Bladder microvascular endothelial cell (primary cell): Measurements from ENCODE around the gene PLAGL1. TPM values are rescaled to one million over a fixed set of nuclear protein-coding genes. Genes with fewer than 3 reads are reported as not detected.

ENCODE experiments used
- total RNA-seq: library from RNA; depleted of rRNA; stranded (reverse); fragments of >200 nt; gene quantifications from 2 replicates; pipeline ENCODE4 v1.2.3, GENCODE V29; 2014

PLAGL1 gene
- 7.1 and 8.1 TPM in 2 replicates for total RNA-seq

GRCh38 chr6:144008120-144008811, at the start of gene PLAGL1:
PLAGL1 (minus strand) TSS chr6:144008259; CDS start chr6:143948136, 60,123 bp downstream.

Other genes starting within 250 kb of the PLAGL1 start
- gene LTV1, start 164.9 kb downstream of the PLAGL1 start, total RNA-seq: 12.6 and 27.4 TPM in 2 replicates
- not detected in 2 replicates for gene ZC2HC1B, start 143.8 kb downstream of the PLAGL1 start, total RNA-seq
- 71.0 and 83.9 TPM in 2 replicates for gene SF3B5, start 87.3 kb upstream of the PLAGL1 start, total RNA-seq
- 5.7 and 16.4 TPM in 2 replicates for gene STX11, start 142.3 kb upstream of the PLAGL1 start, total RNA-seq